Glutamatergic neuron (in vitro differentiated cells): Measurements from ENCODE around the gene RHOH. TPM values are rescaled to one million over a fixed set of nuclear protein-coding genes. Genes with fewer than 3 reads are reported as not detected.
"Not testable (repeated sequence)": the region's sequence is repeated elsewhere in the genome, so short reads cannot be mapped to it uniquely, and the experiment has no call there.

Experiments used
- DNase-seq: peaks from one replicate; pipeline ENCODE4 v3.0.0; 2022
- H3K27ac Mint-ChIP-seq: one replicate; pipeline ENCODE4 v1.8.0; 2020; ENCODE audit warnings: mild to moderate bottlenecking, mixed read lengths, inconsistent platforms; ENCODE audit not compliant: unreplicated experiment
- H3K27me3 Mint-ChIP-seq: one replicate; pipeline ENCODE4 v1.8.0; 2020; ENCODE audit warnings: mild to moderate bottlenecking, moderate library complexity, mixed read lengths, inconsistent platforms; ENCODE audit not compliant: unreplicated experiment
- H3K36me3 Mint-ChIP-seq: one replicate; pipeline ENCODE4 v1.8.0; 2020; ENCODE audit warnings: mild to moderate bottlenecking, mixed read lengths, inconsistent platforms; ENCODE audit not compliant: unreplicated experiment
- H3K4me1 Mint-ChIP-seq: one replicate; pipeline ENCODE4 v1.8.0; 2020; ENCODE audit warnings: mild to moderate bottlenecking, low read depth, mixed read lengths, inconsistent platforms; ENCODE audit not compliant: unreplicated experiment
- H3K4me3 Mint-ChIP-seq: one replicate; pipeline ENCODE4 v1.8.0; 2020; ENCODE audit warnings: mild to moderate bottlenecking, mixed read lengths, inconsistent platforms; ENCODE audit not compliant: unreplicated experiment
- H3K9me3 Mint-ChIP-seq: one replicate; pipeline ENCODE4 v1.8.0; 2020; ENCODE audit warnings: mild to moderate bottlenecking, moderate library complexity, mixed read lengths, inconsistent platforms; ENCODE audit not compliant: unreplicated experiment
- total RNA-seq: library from RNA; stranded (reverse); fragmentation: NEBNext Ultra II Directional; extraction: Animal tissue kit (Norgen Biotek cat#: 25700); gene quantifications from one replicate; pipeline ENCODE4 v1.2.1, GENCODE V29; 2021; ENCODE audit not compliant: unreplicated experiment
- TF ChIP-seq, protein P1 (sequence below): fragments of 200-600 bp; sonication (generic); IDR thresholded peaks from one replicate; pipeline ENCODE4 v1.5.0; 2021; ENCODE audit not compliant: partially characterized antibody, unreplicated experiment

Gene RHOH
- total RNA-seq, 1 donor from 2014 or later = not detected

GRCh38 chr4:40283968-40284367, 87.1 kb downstream of the RHOH start:
- Mint-ChIP-seq H3K27me3 (no peaks in the 10 kb centered on the region), H3K9me3 (peaks cover 2% of the 10 kb centered on the region), H3K36me3 (no peaks in the 10 kb centered on the region), H3K27ac (no peak overlapping the region), H3K4me1 (no peaks in the 10 kb centered on the region), H3K4me3 (no peak overlapping the region)
- DNase-seq = no peak
- TF ChIP-seq, protein P1, sequence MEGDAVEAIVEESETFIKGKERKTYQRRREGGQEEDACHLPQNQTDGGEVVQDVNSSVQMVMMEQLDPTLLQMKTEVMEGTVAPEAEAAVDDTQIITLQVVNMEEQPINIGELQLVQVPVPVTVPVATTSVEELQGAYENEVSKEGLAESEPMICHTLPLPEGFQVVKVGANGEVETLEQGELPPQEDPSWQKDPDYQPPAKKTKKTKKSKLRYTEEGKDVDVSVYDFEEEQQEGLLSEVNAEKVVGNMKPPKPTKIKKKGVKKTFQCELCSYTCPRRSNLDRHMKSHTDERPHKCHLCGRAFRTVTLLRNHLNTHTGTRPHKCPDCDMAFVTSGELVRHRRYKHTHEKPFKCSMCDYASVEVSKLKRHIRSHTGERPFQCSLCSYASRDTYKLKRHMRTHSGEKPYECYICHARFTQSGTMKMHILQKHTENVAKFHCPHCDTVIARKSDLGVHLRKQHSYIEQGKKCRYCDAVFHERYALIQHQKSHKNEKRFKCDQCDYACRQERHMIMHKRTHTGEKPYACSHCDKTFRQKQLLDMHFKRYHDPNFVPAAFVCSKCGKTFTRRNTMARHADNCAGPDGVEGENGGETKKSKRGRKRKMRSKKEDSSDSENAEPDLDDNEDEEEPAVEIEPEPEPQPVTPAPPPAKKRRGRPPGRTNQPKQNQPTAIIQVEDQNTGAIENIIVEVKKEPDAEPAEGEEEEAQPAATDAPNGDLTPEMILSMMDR = no peak

GRCh38 chr4:40285692-40286091, 88.9 kb downstream of the RHOH start:
- Mint-ChIP-seq H3K4me1 (no peaks in the 10 kb centered on the region), H3K27ac (no peak overlapping the region), H3K27me3 (no peaks in the 10 kb centered on the region), H3K36me3 (no peaks in the 10 kb centered on the region), H3K4me3 (no peak overlapping the region), H3K9me3 (peaks cover 4% of the 10 kb centered on the region)
- TF ChIP-seq, protein P1 = no peak
- DNase-seq = no peak

DNA sequence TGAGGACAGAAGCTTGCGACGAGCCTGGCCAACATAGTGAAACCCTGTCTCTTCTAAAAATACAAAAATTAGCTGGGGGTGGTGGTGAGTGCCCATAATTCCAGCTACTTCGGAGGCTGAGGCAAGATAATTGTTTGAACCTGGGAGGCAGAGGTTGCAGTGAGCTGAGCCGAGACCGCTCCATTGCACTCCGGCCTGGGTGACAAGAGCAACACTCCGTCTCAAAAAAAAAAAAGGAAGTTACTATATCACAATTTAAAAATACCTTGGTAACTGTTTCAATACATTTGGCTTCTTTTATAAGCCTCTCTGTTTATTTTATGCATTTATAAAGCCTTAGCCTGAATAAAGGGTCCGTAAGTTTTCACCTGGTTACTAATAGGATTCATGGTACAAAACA, 91.7 kb downstream of the RHOH start:
- Mint-ChIP-seq H3K9me3 (peaks cover 6% of the 10 kb centered on the region), H3K27me3 (peaks cover 2% of the 10 kb centered on the region), H3K27ac (no peak overlapping the region), H3K4me3 (no peak overlapping the region), H3K4me1 (no peaks in the 10 kb centered on the region), H3K36me3 (peaks cover 5% of the 10 kb centered on the region)
- TF ChIP-seq, protein P1 = no peak
- DNase-seq = no peak

DNA sequence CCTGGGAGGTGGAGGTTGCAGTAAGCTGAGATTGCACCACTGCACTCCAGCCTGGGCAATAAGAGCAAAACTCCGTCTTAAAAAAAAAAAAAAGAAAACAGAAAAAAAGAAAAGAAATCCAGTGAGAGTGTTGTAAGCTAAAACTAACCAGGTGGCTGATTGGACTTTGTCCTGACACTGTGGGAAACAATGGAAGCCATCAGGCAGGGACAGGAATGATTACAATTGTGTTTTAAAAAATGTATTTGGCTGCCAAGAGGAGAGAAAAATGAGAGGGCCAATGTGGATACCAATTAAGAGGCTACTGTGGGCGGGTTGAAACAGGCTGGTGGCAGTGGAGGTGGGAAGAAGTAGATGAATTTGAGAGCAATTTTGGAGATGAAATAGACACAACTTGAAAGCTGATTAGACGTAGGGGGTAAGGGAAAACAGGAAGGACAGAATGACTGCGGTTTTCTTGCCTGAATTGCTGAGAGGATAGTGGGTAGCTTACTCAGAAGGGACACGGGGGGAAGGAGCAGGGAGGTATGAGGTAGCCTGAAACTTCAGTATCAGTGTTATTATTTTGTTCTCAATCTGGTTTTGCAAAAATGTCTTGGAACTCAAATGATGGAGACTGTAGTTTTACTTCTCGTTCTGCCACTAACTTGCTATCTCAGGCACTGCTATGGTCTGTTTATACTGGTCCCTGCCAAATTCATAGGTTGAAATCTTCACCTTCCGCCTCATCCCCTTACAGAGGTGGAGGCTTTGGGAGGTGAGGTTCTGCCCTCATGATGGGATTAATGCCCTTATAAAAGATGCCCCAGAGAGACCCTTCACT, 92.7 kb downstream of the RHOH start:
- no peak overlapping the region for H3K4me3 Mint-ChIP-seq
- H3K27ac Mint-ChIP-seq = no peak overlapping the region
- peaks cover 2% of the 10 kb centered on the region for H3K27me3 Mint-ChIP-seq
- TF ChIP-seq, protein P1 = no peak
- H3K36me3 Mint-ChIP-seq = peaks cover 5% of the 10 kb centered on the region
- H3K9me3 Mint-ChIP-seq = peaks cover 6% of the 10 kb centered on the region
- DNase-seq = no peak
- no peaks in the 10 kb centered on the region for H3K4me1 Mint-ChIP-seq

GRCh38 chr4:40290611-40291186, 93.9 kb downstream of the RHOH start:
- H3K27me3 Mint-ChIP-seq, H3K4me3 Mint-ChIP-seq, DNase-seq, H3K4me1 Mint-ChIP-seq, H3K9me3 Mint-ChIP-seq, H3K36me3 Mint-ChIP-seq, H3K27ac Mint-ChIP-seq: not testable (repeated sequence)
